HCT116 (cell line): ENCODE results near the gene DCTD. TPM values are rescaled to one million over a fixed set of nuclear protein-coding genes. Genes with fewer than 3 reads are reported as not detected.

Experiments
- ATAC-seq: fragments of 200-7000 bp; cut with Tn5 transposase; 2 replicates; pipeline ENCODE4 v1.9.1; 2020; ENCODE audit warnings: mild to moderate bottlenecking, moderate library complexity
- BruUV-seq: library from RNA; stranded (reverse); fragments of 400-500 nt; replicated peaks from 2 replicates; lab custom pipeline; 2021; lab: Mats Ljungman, UMichigan
- CTCF ChIA-PET: fragments of 300-600 bp; sonication (Branson Sonifier 250); formaldehyde crosslinking; loops from one replicate; lab custom pipeline; 2021; ENCODE audit warnings: antibody characterized with exemption; lab: Charles Lee
- POLR2A ChIA-PET: fragments of 300-600, 350-600 bp; sonication (Branson Sonifier 250); formaldehyde crosslinking; loops from one replicate; lab custom pipeline; 2021; ENCODE audit warnings: antibody characterized with exemption; lab: Charles Lee
- RAD21 ChIA-PET, 2 experiments: fragments of 300-600 bp; sonication (Branson Sonifier 250); formaldehyde crosslinking; loops; one replicate each; lab custom pipeline; 2023; ENCODE audit warnings: low total read pairs in 2 of 2; ENCODE audit not compliant: uncharacterized antibody in 2 of 2, unreplicated experiment in 2 of 2, low non-redundant PET in 1 of 2; lab: Charles Lee
- DNase-seq: peaks from one replicate; pipeline ENCODE4 v3.0.0-alpha.2; 2010; ENCODE audit warnings: low read depth, low spot score
- H2AFZ ChIP-seq: fragments of 200-600 bp; shearing (Covaris generic), sonication (generic); 2 replicates; pipeline ENCODE4 v1.6.1; 2017; ENCODE audit warnings: low read depth, mixed run types, mixed read lengths, antibody characterized with exemption, low read length; ENCODE audit not compliant: poor library complexity, severe bottlenecking
- H3K27ac ChIP-seq: 2 replicates; pipeline ENCODE4 v1.5.1; 2012; ENCODE audit warnings: low read depth, low read length
- H3K27me3 ChIP-seq: fragments of 200-600 bp; sonication (generic); 2 replicates; pipeline ENCODE4 v1.6.1; 2016; ENCODE audit warnings: mixed run types, low read length, mixed read lengths; ENCODE audit not compliant: insufficient read depth
- H3K36me3 ChIP-seq, 2 experiments: fragments of 200-500 bp in 1 of 2; fragments of 200-600 bp in 1 of 2; sonication (Bioruptor generic) in 1 of 2; sonication (generic) in 1 of 2; 2 replicates each; pipeline versions ENCODE4 v1.5.1 to v1.6.1; 2014 to 2016; ENCODE audit warnings: low read length in 2 of 2, inconsistent platforms in 1 of 2, mixed read lengths in 1 of 2, mixed run types in 1 of 2; ENCODE audit not compliant: insufficient read depth in 2 of 2, control insufficient read depth in 1 of 2
- H3K4me1 ChIP-seq, 2 experiments: fragments of 200-600 bp in 1 of 2; sonication (generic) in 1 of 2; 2 replicates each; pipeline versions ENCODE4 v1.5.1 to v1.6.1; 2012 to 2017; ENCODE audit warnings: low read length in 2 of 2, inconsistent platforms in 1 of 2, mild to moderate bottlenecking in 1 of 2, mixed read lengths in 1 of 2, mixed run types in 1 of 2, moderate library complexity in 1 of 2; ENCODE audit not compliant: insufficient read depth in 2 of 2, control insufficient read depth in 1 of 2
- H3K4me2 ChIP-seq: fragments of 200-600 bp; sonication (generic); 2 replicates; pipeline ENCODE4 v1.6.1; 2017; ENCODE audit warnings: mixed run types, low read length, mixed read lengths
- H3K4me3 ChIP-seq, 2 experiments: fragments of 200-600 bp in 1 of 2; sonication (generic) in 1 of 2; replicated peaks in 1 of 2; 2 replicates each; pipeline ENCODE4 v1.5.1; 2011 to 2016; ENCODE audit warnings: low read length in 2 of 2, control low read depth in 1 of 2, low read depth in 1 of 2, mild to moderate bottlenecking in 1 of 2, mixed read lengths in 1 of 2, mixed run types in 1 of 2
- H3K79me2 ChIP-seq: fragments of 200-600 bp; sonication (generic); 2 replicates; pipeline ENCODE4 v1.6.1; 2017; ENCODE audit warnings: mild to moderate bottlenecking, mixed run types, low read length, moderate library complexity, mixed read lengths; ENCODE audit not compliant: insufficient read depth
- H3K9ac ChIP-seq: fragments of 200-600 bp; sonication (generic); 2 replicates; pipeline ENCODE4 v1.6.1; 2016; ENCODE audit warnings: low read length, mixed read lengths
- H3K9me2 ChIP-seq: fragments of 200-600 bp; sonication (generic), shearing (Covaris generic); 2 replicates; pipeline ENCODE4 v1.6.1; 2017; ENCODE audit warnings: mixed run types, mild to moderate bottlenecking, moderate library complexity; ENCODE audit not compliant: insufficient read depth
- H3K9me3 ChIP-seq, 2 experiments: fragments of 200-500 bp in 1 of 2; fragments of 200-600 bp in 1 of 2; sonication (Bioruptor generic) in 1 of 2; sonication (generic) in 1 of 2; 2 replicates each; pipeline ENCODE4 v1.6.1; 2014 to 2017; ENCODE audit warnings: low read length in 2 of 2, mixed read lengths in 2 of 2, inconsistent platforms in 1 of 2, low read depth in 1 of 2, mild to moderate bottlenecking in 1 of 2, mixed run types in 1 of 2, moderate library complexity in 1 of 2; ENCODE audit not compliant: control insufficient read depth in 1 of 2, insufficient read depth in 1 of 2
- H4K20me1 ChIP-seq: fragments of 200-600 bp; sonication (generic), shearing (Covaris generic); 2 replicates; pipeline ENCODE4 v1.6.1; 2017; ENCODE audit warnings: mixed run types, mild to moderate bottlenecking, moderate library complexity; ENCODE audit not compliant: insufficient read depth
- SIN3A ChIP-seq: IDR thresholded peaks from 2 replicates; pipeline ENCODE4 v1.6.1; 2012; ENCODE audit warnings: low read depth
- SRF ChIP-seq: IDR thresholded peaks from 2 replicates; pipeline ENCODE4 v1.6.1; 2012; ENCODE audit warnings: low read depth
- ZFX ChIP-seq: fragments of 450-650 bp; IDR thresholded peaks from 2 replicates; pipeline ENCODE4 v1.6.1; 2017
- intact Hi-C: fragments of 100-400 bp; cut with micrococcal nuclease; formaldehyde crosslinking; loops from 2 replicates; pipeline ENCODE4 v1.10.0; 2022
- total RNA-seq: library from RNA; stranded (reverse); gene quantifications from one replicate; pipeline ENCODE4 v1.2.1, GENCODE V29; 2021; ENCODE audit not compliant: unreplicated experiment
- TF ChIP-seq, protein P1 (sequence below): IDR thresholded peaks from 2 replicates; pipeline ENCODE4 v1.6.1; 2012

The DCTD gene
- total RNA-seq, 1 experiment from 2014 or later = 96.3 TPM

GRCh38 chr4:182874304-182874751, 42.9 kb downstream of the DCTD start:
- DNase-seq (no peak), ATAC-seq (no peak)
- Histone ChIP-seq H3K9ac (no peak overlapping the region), H3K9me3 (no peaks in the 10 kb centered on the region), H3K4me3 (no peak overlapping the region), H4K20me1 (no peaks in the 10 kb centered on the region), H3K79me2 (no peaks in the 10 kb centered on the region), H3K4me1 (no peaks in the 10 kb centered on the region), H3K36me3 (no peaks in the 10 kb centered on the region), H3K27ac (no peak overlapping the region), H3K27me3 (no peaks in the 10 kb centered on the region), H3K4me2 (no peak overlapping the region), H2AFZ (no peak overlapping the region), H3K9me2 (no peaks in the 10 kb centered on the region)
- TF ChIP-seq SIN3A (no peak), SRF (no peak)
- intact Hi-C loops = no loop called here
- BruUV-seq = no TSS peak
- CTCF ChIA-PET = no interaction called here
- POLR2A ChIA-PET = no interaction called here
- RAD21 ChIA-PET = no interaction called here

GRCh38 chr4:182873726-182874125, 43.5 kb downstream of the DCTD start:
- TF ChIP-seq, protein P1, sequence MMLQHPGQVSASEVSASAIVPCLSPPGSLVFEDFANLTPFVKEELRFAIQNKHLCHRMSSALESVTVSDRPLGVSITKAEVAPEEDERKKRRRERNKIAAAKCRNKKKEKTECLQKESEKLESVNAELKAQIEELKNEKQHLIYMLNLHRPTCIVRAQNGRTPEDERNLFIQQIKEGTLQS = no peak
- TF ChIP-seq ZFX = no peak
- no peaks in the 10 kb centered on the region for H4K20me1 ChIP-seq
- H3K4me1 ChIP-seq = no peaks in the 10 kb centered on the region
- RAD21 ChIA-PET = no interaction called here
- ATAC-seq (no peak), DNase-seq (no peak)
- no peaks in the 10 kb centered on the region for H3K79me2 ChIP-seq
- BruUV-seq = no TSS peak
- no peak overlapping the region for H3K4me2 ChIP-seq
- no peak overlapping the region for H3K4me3 ChIP-seq
- H3K27ac ChIP-seq = no peak overlapping the region
- no peak overlapping the region for H3K9ac ChIP-seq
- H3K36me3 ChIP-seq = no peaks in the 10 kb centered on the region
- H3K9me3 ChIP-seq = no peaks in the 10 kb centered on the region
- POLR2A ChIA-PET = no interaction called here
- no peak overlapping the region for H2AFZ ChIP-seq
- intact Hi-C loops = no loop called here
- CTCF ChIA-PET = no interaction called here
- H3K9me2 ChIP-seq = no peaks in the 10 kb centered on the region
- H3K27me3 ChIP-seq = no peaks in the 10 kb centered on the region
